Esophagus (tissue), 2 donors: ENCODE results near the gene MEAF6. TPM values are rescaled to one million over a fixed set of nuclear protein-coding genes. Genes with fewer than 3 reads are reported as not detected.
"Not testable (repeated sequence)": the region's sequence is repeated elsewhere in the genome, so short reads cannot be mapped to it uniquely, and the experiment has no call there.

Experiments
- H3K27ac ChIP-seq, 2 donors: one replicate each; pipeline ENCODE4 v1.5.1; 2013; ENCODE audit warnings: low read depth in 2 of 2, mild to moderate bottlenecking in 2 of 2, inconsistent platforms in 1 of 2, low read length in 1 of 2, moderate library complexity in 1 of 2
- H3K27me3 ChIP-seq, 2 donors: one replicate each; pipeline ENCODE4 v1.6.1; 2013; ENCODE audit warnings: low read length in 2 of 2, control low read depth in 1 of 2, mild to moderate bottlenecking in 1 of 2; ENCODE audit not compliant: insufficient read depth in 2 of 2, control insufficient read depth in 1 of 2
- H3K36me3 ChIP-seq, 2 donors: one replicate each; pipeline ENCODE4 v1.6.1; 2013; ENCODE audit warnings: low read length in 1 of 2; ENCODE audit not compliant: control insufficient read depth in 2 of 2, insufficient read depth in 2 of 2
- H3K4me1 ChIP-seq, 2 donors: one replicate each; pipeline ENCODE4 v1.6.1; 2013; ENCODE audit warnings: low read length in 1 of 2; ENCODE audit not compliant: control insufficient read depth in 2 of 2, insufficient read depth in 2 of 2
- H3K4me3 ChIP-seq, 2 donors: one replicate each; pipeline ENCODE4 v1.5.1; 2013; ENCODE audit warnings: low read length in 2 of 2, mild to moderate bottlenecking in 2 of 2, low read depth in 1 of 2, moderate library complexity in 1 of 2
- H3K9me3 ChIP-seq, 2 donors: one replicate each; pipeline ENCODE4 v1.6.1; 2013; ENCODE audit warnings: mild to moderate bottlenecking in 2 of 2, low read depth in 1 of 2, low read length in 1 of 2, moderate library complexity in 1 of 2; ENCODE audit not compliant: control insufficient read depth in 2 of 2, insufficient read depth in 1 of 2
- WGBS, 2 donors: extraction: QIAGEN DNeasy Blood & Tissue Kit; methylation state at CpG; one replicate each; pipeline ENCODE4 v1.1.7; 2013; 5-methylcytosine and 5-hydroxymethylcytosine counted together
- polyA plus RNA-seq, 2 donors: library from polyadenylated mRNA; stranded (reverse); fragments of 200-250 nt; gene quantifications; one replicate each; pipeline ENCODE4 v1.2.3, GENCODE V29; 2013
- donor health status: healthy with polysubstance abuse.
- donor health status: Bipolar disorder and iron deficiency.

MEAF6 gene
- polyA plus RNA-seq, 2 donors: 28.8 to 33.9 TPM

DNA sequence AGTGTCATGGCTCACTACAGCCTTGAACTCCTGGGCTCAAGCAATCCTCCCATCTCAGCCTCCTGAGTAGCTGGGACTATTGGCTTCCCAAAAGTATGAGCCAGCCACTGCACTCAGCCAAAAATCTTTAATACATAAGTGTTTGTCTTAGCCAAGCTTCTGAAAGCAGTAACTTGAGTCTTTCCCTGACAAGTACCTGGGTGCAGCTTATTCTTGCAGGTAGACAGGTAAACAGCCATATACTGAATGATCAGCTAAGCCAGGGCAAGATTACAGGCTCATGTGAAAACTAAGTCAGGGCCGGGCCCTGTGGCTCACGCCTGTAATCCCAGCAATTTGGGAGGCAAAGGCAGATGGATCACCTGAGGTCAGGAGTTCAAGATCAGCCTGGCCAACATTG, 7.8 kb downstream of the MEAF6 start:
- no peaks in the 10 kb centered on the region for H3K4me1 ChIP-seq
- H3K27me3 ChIP-seq: no peaks in the 10 kb centered on the region
- H3K9me3 ChIP-seq: no peaks in the 10 kb centered on the region
- H3K4me3 ChIP-seq: no peak overlapping the region
- H3K36me3 ChIP-seq: peaks cover 2 to 6% of the 10 kb centered on the region in 2 donors
- WGBS, 2 donors: 86 to 91% methylated on average over 2 of the region's 2 CpGs
- H3K27ac ChIP-seq: no peak overlapping the region

DNA sequence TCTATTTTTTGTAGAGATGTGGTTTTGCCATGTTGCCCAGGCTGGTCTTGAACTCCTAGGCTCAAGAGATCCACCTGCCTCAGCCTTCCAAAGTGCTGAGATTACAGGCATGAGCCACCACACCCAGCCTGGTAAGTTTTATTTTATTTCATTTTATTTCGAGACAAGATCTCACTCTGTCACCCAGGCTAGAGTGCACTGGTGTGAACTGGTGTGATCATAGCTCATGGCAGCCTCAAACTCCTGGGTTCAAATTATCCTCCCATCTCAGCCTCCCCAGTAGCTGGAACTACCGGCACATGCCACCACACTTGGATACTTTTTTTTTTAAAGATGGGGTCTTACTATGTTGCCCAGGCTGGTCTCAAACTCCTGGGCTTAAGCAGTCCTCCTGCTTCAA, 11.8 kb downstream of the MEAF6 start:
- not testable (repeated sequence) for H3K4me3 ChIP-seq, H3K4me1 ChIP-seq, H3K27me3 ChIP-seq, H3K9me3 ChIP-seq, H3K27ac ChIP-seq, H3K36me3 ChIP-seq
- 89 to 98% methylated on average over 2 of the region's 2 CpGs for WGBS, 2 donors

- Histone ChIP-seq H3K36me3 (peaks cover 7 to 8% of the 10 kb centered on the region in 2 donors), H3K4me1 (no peaks in the 10 kb centered on the region), H3K9me3 (no peaks in the 10 kb centered on the region), H3K27me3 (no peaks in the 10 kb centered on the region), H3K27ac (no peak overlapping the region), H3K4me3 (no peak overlapping the region)
These were observed 12.5 kb downstream of the MEAF6 start for GRCh38 chr1:37502104-37502503.

DNA sequence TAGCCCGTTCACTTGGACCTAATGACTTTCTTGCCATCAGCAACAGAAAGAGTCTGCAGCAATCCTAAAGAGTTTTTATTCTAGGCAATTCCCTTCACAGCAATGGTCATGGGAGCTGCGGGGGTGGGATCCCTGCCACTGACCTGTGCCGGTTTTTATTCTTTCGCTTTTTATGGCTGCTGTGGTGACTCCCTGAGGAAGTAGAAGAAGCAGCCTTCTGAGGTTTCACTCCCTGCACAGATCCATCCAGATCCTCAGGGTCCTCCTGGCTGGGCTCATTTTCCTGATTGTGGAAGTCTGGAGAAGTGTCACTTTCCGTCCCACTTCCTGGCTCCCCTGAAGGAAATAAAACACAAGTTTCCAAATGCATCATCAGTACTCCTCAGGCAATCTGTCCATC, 12.9 kb downstream of the MEAF6 start:
- Histone ChIP-seq H3K9me3 (no peaks in the 10 kb centered on the region), H3K27ac (no peak overlapping the region), H3K4me1 (no peaks in the 10 kb centered on the region), H3K27me3 (no peaks in the 10 kb centered on the region), H3K4me3 (no peak overlapping the region), H3K36me3 (peaks cover 7 to 8% of the 10 kb centered on the region in 2 donors)
- 87 to 92% methylated on average over 5 of the region's 5 CpGs for WGBS, 2 donors

DNA sequence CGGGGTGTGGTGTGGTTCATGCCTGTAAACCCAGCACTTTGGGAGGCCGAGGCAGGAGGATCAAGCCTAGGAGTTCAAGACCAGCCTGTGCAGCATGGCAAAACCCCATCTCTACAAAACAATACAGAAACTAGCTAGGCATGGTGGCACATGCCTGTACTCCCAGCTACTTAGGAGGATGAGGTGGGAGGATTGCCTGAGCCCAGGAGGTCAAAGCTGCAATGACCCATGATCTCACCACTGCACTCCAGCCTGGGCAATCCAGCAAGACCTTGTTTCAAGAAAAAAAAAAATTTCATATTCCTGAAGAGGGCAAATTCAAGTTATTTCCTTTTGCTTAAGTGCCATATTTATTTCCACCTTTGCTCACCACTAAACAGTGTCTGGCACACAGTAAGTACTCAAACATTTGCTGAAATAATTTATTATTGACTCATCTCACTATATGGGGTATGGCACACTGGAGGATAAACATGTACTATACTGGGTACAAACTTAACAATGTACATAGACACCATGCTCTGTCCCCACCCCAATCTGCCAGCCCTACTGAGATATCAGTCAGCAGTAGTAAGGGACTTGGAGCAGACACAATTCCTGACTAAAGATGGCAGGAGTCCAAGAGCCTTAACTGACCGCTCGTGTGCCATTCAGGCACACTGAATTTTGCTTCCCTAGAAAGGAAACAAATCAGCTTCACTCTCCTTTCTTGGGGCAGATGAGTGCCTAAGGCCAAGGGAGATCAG, 15.5 kb downstream of the MEAF6 start:
- H3K27me3 ChIP-seq: no peaks in the 10 kb centered on the region
- peaks cover 7 to 8% of the 10 kb centered on the region in 2 donors for H3K36me3 ChIP-seq
- peak overlapping the region in 1 of 2 donors; percentile 49 for H3K27ac ChIP-seq
- no peak overlapping the region for H3K4me3 ChIP-seq
- no peaks in the 10 kb centered on the region for H3K4me1 ChIP-seq
- no peaks in the 10 kb centered on the region for H3K9me3 ChIP-seq
- 69 to 70% methylated on average over 4 of the region's 4 CpGs for WGBS, 2 donors

- Histone ChIP-seq H3K4me3 (no peak overlapping the region), H3K9me3 (no peaks in the 10 kb centered on the region), H3K4me1 (no peaks in the 10 kb centered on the region), H3K27ac (no peak overlapping the region), H3K27me3 (no peaks in the 10 kb centered on the region), H3K36me3 (peaks cover 6 to 8% of the 10 kb centered on the region in 2 donors)
- 58 to 66% methylated on average over 2 of the region's 2 CpGs for WGBS, 2 donors
These were observed 16.7 kb downstream of the MEAF6 start for GRCh38 chr1:37497832-37498231.

- Histone ChIP-seq H3K4me1 (no peaks in the 10 kb centered on the region), H3K9me3 (no peaks in the 10 kb centered on the region), H3K27me3 (no peaks in the 10 kb centered on the region), H3K36me3 (peaks cover 7 to 9% of the 10 kb centered on the region in 2 donors), H3K4me3 (no peak overlapping the region), H3K27ac (no peak overlapping the region)
- WGBS, 2 donors: 72 to 77% methylated on average over 1 of the region's 1 CpG
These were observed 18.7 kb downstream of the MEAF6 start for GRCh38 chr1:37495875-37496274.

- Histone ChIP-seq H3K27me3 (no peaks in the 10 kb centered on the region), H3K4me1 (no peaks in the 10 kb centered on the region), H3K36me3 (peaks cover 8 to 11% of the 10 kb centered on the region in 2 donors), H3K4me3 (no peak overlapping the region), H3K9me3 (no peaks in the 10 kb centered on the region), H3K27ac (no peak overlapping the region)
- WGBS, 2 donors: 83 to 91% methylated on average over 2 of the region's 2 CpGs
These were observed 21.0 kb downstream of the MEAF6 start for GRCh38 chr1:37493336-37494098.

DNA sequence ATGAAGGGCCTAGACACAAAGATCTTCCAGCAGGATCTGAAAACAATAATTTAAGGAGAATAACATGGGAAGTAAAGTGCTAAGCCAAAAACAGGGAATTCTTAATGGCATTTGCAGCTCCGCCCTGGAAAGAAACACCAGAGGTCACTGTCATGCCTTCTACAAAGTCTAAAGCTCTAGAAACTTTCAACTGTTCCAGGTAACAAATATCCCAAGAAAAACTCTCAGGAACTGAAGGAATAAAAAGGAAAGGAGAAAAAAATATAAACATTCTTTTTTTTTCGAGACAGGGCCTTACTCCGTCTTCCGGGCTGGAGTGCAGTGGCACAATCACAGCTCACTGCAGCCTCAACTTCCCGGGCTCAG, 27.0 kb downstream of the MEAF6 start:
- H3K36me3 ChIP-seq: peaks cover 11 to 22% of the 10 kb centered on the region in 2 donors
- peaks cover 4 to 13% of the 10 kb centered on the region in 2 donors for H3K4me1 ChIP-seq
- WGBS, 2 donors: 83 to 85% methylated on average over 5 of the region's 5 CpGs

More for the DNA sequence above, 27.0 kb downstream of the MEAF6 start:
- H3K27ac ChIP-seq: peak overlapping the region in 1 of 2 donors; percentile 87
- no peaks in the 10 kb centered on the region for H3K9me3 ChIP-seq
- no peak overlapping the region for H3K4me3 ChIP-seq
- no peaks in the 10 kb centered on the region for H3K27me3 ChIP-seq
